Psoas muscle (tissue), 8 donors: ENCODE data around the gene AFDN. TPM values are rescaled to one million over a fixed set of nuclear protein-coding genes. Genes with fewer than 3 reads are reported as not detected.

Experiments
- ATAC-seq, 4 donors: fragments of 200-7000 bp; cut with Tn5 transposase; one replicate each; pipeline ENCODE4 v1.9.1; 2020; ENCODE audit warnings: moderate library complexity in 3 of 4, mild to moderate bottlenecking in 2 of 4
- DNase-seq, 2 donors: peaks; one replicate each; pipeline ENCODE4 v3.0.0-alpha.2; 2020
- H3K27ac ChIP-seq: fragments of 200-600 bp; one replicate; pipeline ENCODE4 v1.8.0; 2022
- H3K27me3 ChIP-seq, 3 donors: fragments of 200-600 bp in 1 of 3; one replicate each; pipeline versions ENCODE4 v1.6.1 to v1.8.0; 2013 to 2022; ENCODE audit warnings: low read length in 2 of 3, mild to moderate bottlenecking in 2 of 3, moderate library complexity in 1 of 3; ENCODE audit not compliant: insufficient read depth in 3 of 3
- H3K36me3 ChIP-seq, 2 donors: fragments of 200-600 bp in 1 of 2; one replicate each; pipeline versions ENCODE4 v1.6.1 to v1.8.0; 2013 to 2022; ENCODE audit warnings: low read depth in 1 of 2, mild to moderate bottlenecking in 1 of 2, moderate library complexity in 1 of 2; ENCODE audit not compliant: insufficient read depth in 1 of 2
- H3K4me1 ChIP-seq: fragments of 200-600 bp; one replicate; pipeline ENCODE4 v1.8.0; 2022
- H3K4me3 ChIP-seq: fragments of 200-600 bp; one replicate; pipeline ENCODE4 v1.8.0; 2022; ENCODE audit warnings: mild to moderate bottlenecking
- H3K9me3 ChIP-seq: fragments of 200-600 bp; one replicate; pipeline ENCODE4 v1.8.0; 2022
- WGBS, 3 donors: extraction: QIAGEN DNeasy Blood & Tissue Kit; methylation state at CpG; one replicate each; pipeline versions ENCODE4 v1.1.6 to v1.1.7; 2013; 5-methylcytosine and 5-hydroxymethylcytosine counted together
- intact Hi-C, 2 donors: fragments of 100-400 bp; cut with DNase I; formaldehyde crosslinking; loops; one replicate each; pipeline versions ENCODE4 v1.11.0 to v1.14.2; 2022
- long read RNA-seq, 2 donors: library from polyadenylated mRNA; unstranded; transcript quantifications; one replicate each; pipeline ENCODE4 v2.0.0, GENCODE V29; 2021
- polyA plus RNA-seq, 3 donors: library from polyadenylated mRNA; stranded (reverse); fragments of 200-250 nt; gene quantifications; one replicate each; pipeline ENCODE4 v1.2.3, GENCODE V29; 2013
- total RNA-seq, 4 donors: library from RNA; stranded (reverse); fragmentation: NEBNext Ultra II Directional in 2 of 4; extraction: Animal tissue kit (Norgen Biotek cat#: 25700) in 2 of 4; gene quantifications; one replicate each; pipeline versions ENCODE4 v1.2.1 to v1.2.4, GENCODE V29; 2021 to 2023
- TF ChIP-seq, protein P1 (sequence below): fragments of 200-600 bp; IDR thresholded peaks from one replicate; pipeline ENCODE4 v1.8.0; 2022; ENCODE audit warnings: antibody characterized with exemption
- donor health status: healthy with polysubstance abuse.
- donor health status: DM: no; HTN: no; CAD: no; lungs with moderate emphysema.
- donor health status: Bipolar disorder and iron deficiency.
- donor health status: healthy.
- donor health status: DM: yes; HTN: yes; CAD: no.
- donor health status: DM: no; HTN: no; CAD: no.
- donor health status: DM: no; HTN: no; CAD: no.
- donor health status: DM: yes; HTN: yes; CAD: no.

The AFDN gene, protein sequence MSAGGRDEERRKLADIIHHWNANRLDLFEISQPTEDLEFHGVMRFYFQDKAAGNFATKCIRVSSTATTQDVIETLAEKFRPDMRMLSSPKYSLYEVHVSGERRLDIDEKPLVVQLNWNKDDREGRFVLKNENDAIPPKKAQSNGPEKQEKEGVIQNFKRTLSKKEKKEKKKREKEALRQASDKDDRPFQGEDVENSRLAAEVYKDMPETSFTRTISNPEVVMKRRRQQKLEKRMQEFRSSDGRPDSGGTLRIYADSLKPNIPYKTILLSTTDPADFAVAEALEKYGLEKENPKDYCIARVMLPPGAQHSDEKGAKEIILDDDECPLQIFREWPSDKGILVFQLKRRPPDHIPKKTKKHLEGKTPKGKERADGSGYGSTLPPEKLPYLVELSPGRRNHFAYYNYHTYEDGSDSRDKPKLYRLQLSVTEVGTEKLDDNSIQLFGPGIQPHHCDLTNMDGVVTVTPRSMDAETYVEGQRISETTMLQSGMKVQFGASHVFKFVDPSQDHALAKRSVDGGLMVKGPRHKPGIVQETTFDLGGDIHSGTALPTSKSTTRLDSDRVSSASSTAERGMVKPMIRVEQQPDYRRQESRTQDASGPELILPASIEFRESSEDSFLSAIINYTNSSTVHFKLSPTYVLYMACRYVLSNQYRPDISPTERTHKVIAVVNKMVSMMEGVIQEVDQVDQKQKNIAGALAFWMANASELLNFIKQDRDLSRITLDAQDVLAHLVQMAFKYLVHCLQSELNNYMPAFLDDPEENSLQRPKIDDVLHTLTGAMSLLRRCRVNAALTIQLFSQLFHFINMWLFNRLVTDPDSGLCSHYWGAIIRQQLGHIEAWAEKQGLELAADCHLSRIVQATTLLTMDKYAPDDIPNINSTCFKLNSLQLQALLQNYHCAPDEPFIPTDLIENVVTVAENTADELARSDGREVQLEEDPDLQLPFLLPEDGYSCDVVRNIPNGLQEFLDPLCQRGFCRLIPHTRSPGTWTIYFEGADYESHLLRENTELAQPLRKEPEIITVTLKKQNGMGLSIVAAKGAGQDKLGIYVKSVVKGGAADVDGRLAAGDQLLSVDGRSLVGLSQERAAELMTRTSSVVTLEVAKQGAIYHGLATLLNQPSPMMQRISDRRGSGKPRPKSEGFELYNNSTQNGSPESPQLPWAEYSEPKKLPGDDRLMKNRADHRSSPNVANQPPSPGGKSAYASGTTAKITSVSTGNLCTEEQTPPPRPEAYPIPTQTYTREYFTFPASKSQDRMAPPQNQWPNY (N-terminal part only)
- total RNA-seq (10 to 100 TPM; 32.9 to 35.6 (median 33.3) TPM), polyA plus RNA-seq (10 to 100 TPM; 12.2 to 16.8 (median 14.6) TPM)
- long read RNA-seq, donor 1, partial matches to known transcripts, result 5 of 11 reads
- long read RNA-seq, donor 1, other reads (novel, unspliced or antisense), result 4 of 11 reads
- long read RNA-seq, donor 2, partial matches to known transcripts, result 13 of 23 reads
- long read RNA-seq, donor 2, other reads (novel, unspliced or antisense), result 7 of 23 reads

DNA sequence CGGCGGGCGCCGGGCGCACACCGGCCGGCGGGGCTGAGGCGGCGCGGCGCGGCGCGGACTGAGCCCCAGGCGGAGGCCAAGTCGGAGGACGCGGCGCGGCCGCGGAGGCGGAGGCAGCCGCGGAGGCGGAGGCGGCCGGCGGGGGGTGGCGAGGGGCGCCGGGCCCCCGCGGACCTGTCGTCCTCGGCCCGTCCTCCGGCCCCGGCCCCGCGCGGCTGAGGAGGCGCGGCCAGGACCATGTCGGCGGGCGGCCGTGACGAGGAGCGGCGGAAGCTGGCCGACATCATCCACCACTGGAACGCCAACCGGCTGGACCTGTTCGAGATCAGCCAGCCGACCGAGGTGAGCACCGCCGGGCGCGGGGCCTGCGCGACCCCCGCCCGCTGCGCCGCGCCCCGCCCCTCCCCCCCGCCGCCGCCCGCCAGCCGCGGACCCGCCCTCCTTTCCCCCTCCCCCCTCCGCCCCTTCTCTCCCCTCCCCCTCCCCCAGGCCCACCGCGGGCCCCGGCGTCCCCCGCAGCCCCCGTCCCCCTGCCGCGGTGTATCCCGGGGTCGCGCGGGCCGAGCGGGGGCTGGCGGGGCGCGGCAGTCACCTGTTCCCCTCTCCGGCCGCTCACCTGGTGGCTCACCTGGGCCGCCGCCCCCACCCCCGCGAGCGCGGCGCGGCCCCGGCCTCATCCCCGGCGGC, at the start of gene AFDN:
Gene AFDN, plus strand, starts transcription at position 16 of the 687 bp plus-strand sequence. Its CDS starts 222 bp downstream, at position 238.
- H3K36me3 ChIP-seq, result no peaks in the 10 kb centered on the region
- DNase-seq, result no peak
- 0 to 1% (median 0%) methylated on average over 3 to 100 of the region's 108 CpGs for WGBS, 3 donors

GRCh38 chr6:167778497-167779128, 48.1 kb upstream of the AFDN start:
- no peak overlapping the region for H3K27ac ChIP-seq

More for the DNA sequence above, at the start of gene AFDN:
- peak within 1 kb of the TSS; percentile 80 for H3K4me3 ChIP-seq
- ATAC-seq, result peak in 2 of 4 donors; percentile 2 to 17
- H3K27ac ChIP-seq, result peak within 1 kb of the TSS; percentile 63
- intact Hi-C loops, result no loop called here
- no peaks in the 10 kb centered on the region for H3K9me3 ChIP-seq
- TF ChIP-seq, protein P1, sequence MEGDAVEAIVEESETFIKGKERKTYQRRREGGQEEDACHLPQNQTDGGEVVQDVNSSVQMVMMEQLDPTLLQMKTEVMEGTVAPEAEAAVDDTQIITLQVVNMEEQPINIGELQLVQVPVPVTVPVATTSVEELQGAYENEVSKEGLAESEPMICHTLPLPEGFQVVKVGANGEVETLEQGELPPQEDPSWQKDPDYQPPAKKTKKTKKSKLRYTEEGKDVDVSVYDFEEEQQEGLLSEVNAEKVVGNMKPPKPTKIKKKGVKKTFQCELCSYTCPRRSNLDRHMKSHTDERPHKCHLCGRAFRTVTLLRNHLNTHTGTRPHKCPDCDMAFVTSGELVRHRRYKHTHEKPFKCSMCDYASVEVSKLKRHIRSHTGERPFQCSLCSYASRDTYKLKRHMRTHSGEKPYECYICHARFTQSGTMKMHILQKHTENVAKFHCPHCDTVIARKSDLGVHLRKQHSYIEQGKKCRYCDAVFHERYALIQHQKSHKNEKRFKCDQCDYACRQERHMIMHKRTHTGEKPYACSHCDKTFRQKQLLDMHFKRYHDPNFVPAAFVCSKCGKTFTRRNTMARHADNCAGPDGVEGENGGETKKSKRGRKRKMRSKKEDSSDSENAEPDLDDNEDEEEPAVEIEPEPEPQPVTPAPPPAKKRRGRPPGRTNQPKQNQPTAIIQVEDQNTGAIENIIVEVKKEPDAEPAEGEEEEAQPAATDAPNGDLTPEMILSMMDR, result no peak
- peaks cover 6% of the 10 kb centered on the region for H3K4me1 ChIP-seq
- H3K27me3 ChIP-seq, result peaks cover 0 to 8% (median 0%) of the 10 kb centered on the region in 3 donors

GRCh38 chr6:167779129-167779992, 47.4 kb upstream of the AFDN start:
- no peak for DNase-seq
- Histone ChIP-seq H3K27me3 (no peaks in the 10 kb centered on the region), H3K9me3 (no peaks in the 10 kb centered on the region), H3K4me3 (no peak overlapping the region), H3K27ac (no peak overlapping the region), H3K4me1 (no peaks in the 10 kb centered on the region), H3K36me3 (no peaks in the 10 kb centered on the region)
- TF ChIP-seq, protein P1, result no peak
- intact Hi-C loops, result no loop called here
- WGBS, 3 donors, result 87 to 88% (median 87%) methylated on average over 20 of the region's 20 CpGs
- no peak for ATAC-seq

More at GRCh38 chr6:167778497-167779128, 48.1 kb upstream of the AFDN start:
- no peaks in the 10 kb centered on the region for H3K9me3 ChIP-seq
- H3K27me3 ChIP-seq, result no peaks in the 10 kb centered on the region
- no peaks in the 10 kb centered on the region for H3K36me3 ChIP-seq
- intact Hi-C loops, result no loop called here
- no peak overlapping the region for H3K4me3 ChIP-seq
- no peaks in the 10 kb centered on the region for H3K4me1 ChIP-seq
- ATAC-seq (peak in 1 of 4 donors; percentile 40), DNase-seq (no peak)
- WGBS, 3 donors, result 87 to 91% (median 87%) methylated on average over 21 of the region's 21 CpGs
- TF ChIP-seq, protein P1, result no peak
